ENCODE data around the gene ATR.
"Not testable (repeated sequence)": the region's sequence is repeated elsewhere in the genome, so short reads cannot be mapped to it uniquely, and the experiment has no call there.

DNA sequence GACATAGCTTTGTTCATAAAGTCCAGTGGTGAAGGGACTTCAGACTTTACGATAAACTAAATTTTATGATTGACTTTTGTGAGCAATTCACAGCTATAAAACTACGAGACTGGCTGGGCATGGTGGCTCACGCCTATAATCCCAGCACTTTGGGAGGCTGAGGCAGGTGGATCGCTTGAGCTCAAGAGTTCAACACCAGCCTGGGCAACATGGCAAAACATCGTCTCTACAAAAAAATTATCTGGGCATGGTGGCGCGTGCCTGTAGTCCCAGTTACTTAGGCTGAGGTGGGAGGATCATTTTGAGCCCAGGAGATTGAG is 24.8 kb upstream of the ATR start:
- not testable (repeated sequence) for TF ChIP-seq CTCF (conservative IDR thresholded peaks at IDR 0.05 in 1 of 2, IDR thresholded peaks at IDR 0.05 in 1 of 2; ENCODE audit: low read depth in 1 of 2, low read length in 2 of 2); EZH2 (IDR thresholded peaks at IDR 0.05; ENCODE audit: low read length, missing control alignments)
